ENCODE results near the gene ORM2. TPM values are rescaled to one million over a fixed set of nuclear protein-coding genes. Genes with fewer than 3 reads are reported as not detected.
"Not testable (repeated sequence)": the region's sequence is repeated elsewhere in the genome, so short reads cannot be mapped to it uniquely, and the experiment has no call there.

Gene ORM2
- total RNA-seq (not detected), polyA plus RNA-seq (not detected), total RNA-seq (not detected)

- H3K9me3 Mint-ChIP-seq; H3K27me3 Mint-ChIP-seq; POLR2A ChIA-PET; ATAC-seq; H3K36me3 ChIP-seq (ENCODE audit: control insufficient read depth in 2 of 3, insufficient read depth in 3 of 3, low read length in 3 of 3); H3K4me3 ChIP-seq (ENCODE audit: low read length); H3K36me3 Mint-ChIP-seq; CTCF ChIA-PET; H3K9me3 ChIP-seq (ENCODE audit: control insufficient read depth in 2 of 3, low read length in 3 of 3); H3K4me1 ChIP-seq (ENCODE audit: control insufficient read depth in 2 of 2, insufficient read depth in 2 of 2, low read length in 2 of 2); DNase-seq; H3K27me3 ChIP-seq (ENCODE audit: control insufficient read depth in 2 of 2, insufficient read depth in 2 of 2, low read length in 2 of 2): not testable (repeated sequence)
- peak within 1 kb of the TSS; percentile 38 to 88 (median 79) for H3K27ac Mint-ChIP-seq
- intact Hi-C loops (cut with micrococcal nuclease) = loop anchor here in 1 of 2 donors (10.0 kb wide), 1 partner anchor 325 kb away; the partner anchor contains the start of gene TEX53
- peak within 1 kb of the TSS; percentile 45 for H3K27ac ChIP-seq (ENCODE audit: low read depth, low read length)
- peak within 1 kb of the TSS in 1 of 10 donors; percentile 63 for H3K4me3 Mint-ChIP-seq
- H3K4me1 Mint-ChIP-seq = peaks cover 0 to 22% (median 9%) of the 10 kb centered on the region in 7 donors
Observed at GRCh38 chr9:114329625-114330022, at the start of gene ORM2. TSS of gene ORM2 (plus strand) at chr9:114329869. CDS start at chr9:114329905, 36 bp downstream.

GRCh38 chr9:114280636-114281472, 48.8 kb upstream of the ORM2 start:
- intact Hi-C loops (cut with micrococcal nuclease) = no loop called here
- H3K27ac ChIP-seq (ENCODE audit: low read depth, low read length) = no peak overlapping the region
- no peaks in the 10 kb centered on the region for H3K9me3 ChIP-seq (ENCODE audit: control insufficient read depth in 2 of 3, low read length in 3 of 3)
- no peaks in the 10 kb centered on the region for H3K27me3 ChIP-seq (ENCODE audit: control insufficient read depth in 2 of 2, insufficient read depth in 2 of 2, low read length in 2 of 2)
- CTCF ChIA-PET = no interaction called here
- DNase-seq (no peak), ATAC-seq (no peak)
- no peaks in the 10 kb centered on the region for H3K4me1 ChIP-seq (ENCODE audit: control insufficient read depth in 2 of 2, insufficient read depth in 2 of 2, low read length in 2 of 2)
- Mint-ChIP-seq H3K27ac (no peak overlapping the region), H3K4me3 (no peak overlapping the region), H3K27me3 (peaks cover 0 to under 1% (median 0%) of the 10 kb centered on the region in 5 donors), H3K36me3 (no peaks in the 10 kb centered on the region), H3K9me3 (peaks cover 0 to 4% (median 0%) of the 10 kb centered on the region in 11 donors), H3K4me1 (peaks cover 0 to 2% (median 0%) of the 10 kb centered on the region in 7 donors)
- POLR2A ChIA-PET = no interaction called here
- no peaks in the 10 kb centered on the region for H3K36me3 ChIP-seq (ENCODE audit: control insufficient read depth in 2 of 3, insufficient read depth in 3 of 3, low read length in 3 of 3)
- no peak overlapping the region for H3K4me3 ChIP-seq (ENCODE audit: low read length)

GRCh38 chr9:114281473-114282103, 48.1 kb upstream of the ORM2 start:
- Histone ChIP-seq H3K4me1 (ENCODE audit: control insufficient read depth in 2 of 2, insufficient read depth in 2 of 2, low read length in 2 of 2) (no peaks in the 10 kb centered on the region), H3K4me3 (ENCODE audit: low read length) (no peak overlapping the region), H3K27me3 (ENCODE audit: control insufficient read depth in 2 of 2, insufficient read depth in 2 of 2, low read length in 2 of 2) (no peaks in the 10 kb centered on the region), H3K9me3 (ENCODE audit: control insufficient read depth in 2 of 3, low read length in 3 of 3) (no peaks in the 10 kb centered on the region), H3K36me3 (ENCODE audit: control insufficient read depth in 2 of 3, insufficient read depth in 3 of 3, low read length in 3 of 3) (no peaks in the 10 kb centered on the region), H3K27ac (ENCODE audit: low read depth, low read length) (no peak overlapping the region)
- Mint-ChIP-seq H3K27me3 (peaks cover 0 to 3% (median 0%) of the 10 kb centered on the region in 5 donors), H3K4me1 (peaks cover 0 to 2% (median 0%) of the 10 kb centered on the region in 7 donors), H3K9me3 (peaks cover 0 to 4% (median 0%) of the 10 kb centered on the region in 11 donors), H3K27ac (no peak overlapping the region), H3K4me3 (no peak overlapping the region), H3K36me3 (no peaks in the 10 kb centered on the region)
- ATAC-seq = no peak
- DNase-seq = no peak
- intact Hi-C loops (cut with micrococcal nuclease) = no loop called here
- ChIA-PET CTCF (no interaction called here), POLR2A (no interaction called here)

- Mint-ChIP-seq H3K4me3 (no peak overlapping the region), H3K27me3 (peaks cover 0 to 3% (median 0%) of the 10 kb centered on the region in 5 donors), H3K27ac (no peak overlapping the region), H3K4me1 (peaks cover 0 to 2% (median 0%) of the 10 kb centered on the region in 7 donors), H3K9me3 (peaks cover 0 to 4% (median 0%) of the 10 kb centered on the region in 11 donors), H3K36me3 (no peaks in the 10 kb centered on the region)
- H3K4me3 ChIP-seq (ENCODE audit: low read length) = no peak overlapping the region
- ATAC-seq (no peak), DNase-seq (no peak)
- ChIA-PET POLR2A (no interaction called here), CTCF (no interaction called here)
- H3K27ac ChIP-seq (ENCODE audit: low read depth, low read length) = no peak overlapping the region
- intact Hi-C loops (cut with micrococcal nuclease) = no loop called here
- H3K27me3 ChIP-seq (ENCODE audit: control insufficient read depth in 2 of 2, insufficient read depth in 2 of 2, low read length in 2 of 2) = no peaks in the 10 kb centered on the region
- H3K36me3 ChIP-seq (ENCODE audit: control insufficient read depth in 2 of 3, insufficient read depth in 3 of 3, low read length in 3 of 3) = no peaks in the 10 kb centered on the region
- no peaks in the 10 kb centered on the region for H3K4me1 ChIP-seq (ENCODE audit: control insufficient read depth in 2 of 2, insufficient read depth in 2 of 2, low read length in 2 of 2)
- H3K9me3 ChIP-seq (ENCODE audit: control insufficient read depth in 2 of 3, low read length in 3 of 3) = no peaks in the 10 kb centered on the region
Observed at GRCh38 chr9:114282104-114282485, 47.6 kb upstream of the ORM2 start.

- Mint-ChIP-seq H3K27ac (peak overlapping the region in 1 of 9 donors; percentile 41), H3K27me3 (peaks cover 0 to 3% (median 0%) of the 10 kb centered on the region in 5 donors), H3K4me3 (no peak overlapping the region), H3K4me1 (peaks cover 0 to 2% (median 0%) of the 10 kb centered on the region in 7 donors), H3K36me3 (no peaks in the 10 kb centered on the region), H3K9me3 (peaks cover 0 to 4% (median 0%) of the 10 kb centered on the region in 11 donors)
- Histone ChIP-seq H3K27me3 (ENCODE audit: control insufficient read depth in 2 of 2, insufficient read depth in 2 of 2, low read length in 2 of 2) (no peaks in the 10 kb centered on the region), H3K27ac (ENCODE audit: low read depth, low read length) (no peak overlapping the region), H3K36me3 (ENCODE audit: control insufficient read depth in 2 of 3, insufficient read depth in 3 of 3, low read length in 3 of 3) (no peaks in the 10 kb centered on the region), H3K4me3 (ENCODE audit: low read length) (no peak overlapping the region), H3K9me3 (ENCODE audit: control insufficient read depth in 2 of 3, low read length in 3 of 3) (no peaks in the 10 kb centered on the region), H3K4me1 (ENCODE audit: control insufficient read depth in 2 of 2, insufficient read depth in 2 of 2, low read length in 2 of 2) (no peaks in the 10 kb centered on the region)
- intact Hi-C loops (cut with micrococcal nuclease) = no loop called here
- DNase-seq (no peak), ATAC-seq (no peak)
- POLR2A ChIA-PET = no interaction called here
- CTCF ChIA-PET = no interaction called here
Observed at GRCh38 chr9:114282507-114282906, 47.2 kb upstream of the ORM2 start.

DNA sequence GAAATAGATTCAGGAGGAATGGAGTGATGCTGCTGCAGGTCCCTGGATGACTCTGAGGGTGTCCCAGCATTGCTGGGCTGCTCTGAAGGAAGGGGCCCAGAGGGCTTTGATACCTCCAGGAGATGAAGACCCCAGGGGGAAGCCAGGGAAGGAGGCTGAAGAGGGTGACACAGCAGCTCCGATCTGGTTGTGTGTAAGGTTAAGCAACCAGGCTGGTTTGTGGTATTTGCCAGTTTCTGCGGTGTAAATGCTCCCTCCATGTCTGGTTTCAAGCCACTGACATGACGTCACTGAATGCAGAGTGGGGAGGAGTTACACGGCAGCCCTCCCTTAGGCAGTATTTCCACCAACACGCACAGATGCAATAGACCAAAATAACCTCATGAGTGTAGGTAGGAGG, 46.7 kb upstream of the ORM2 start:
- Mint-ChIP-seq H3K4me1 (peaks cover 0 to 2% (median 0%) of the 10 kb centered on the region in 7 donors), H3K4me3 (no peak overlapping the region), H3K9me3 (peaks cover 0 to 4% (median 0%) of the 10 kb centered on the region in 11 donors), H3K36me3 (no peaks in the 10 kb centered on the region), H3K27ac (no peak overlapping the region), H3K27me3 (peaks cover 0 to 3% (median 0%) of the 10 kb centered on the region in 5 donors)
- H3K27ac ChIP-seq (ENCODE audit: low read depth, low read length) = no peak overlapping the region
- no peaks in the 10 kb centered on the region for H3K27me3 ChIP-seq (ENCODE audit: control insufficient read depth in 2 of 2, insufficient read depth in 2 of 2, low read length in 2 of 2)
- POLR2A ChIA-PET = no interaction called here
- H3K4me1 ChIP-seq (ENCODE audit: control insufficient read depth in 2 of 2, insufficient read depth in 2 of 2, low read length in 2 of 2) = no peaks in the 10 kb centered on the region
- H3K9me3 ChIP-seq (ENCODE audit: control insufficient read depth in 2 of 3, low read length in 3 of 3) = no peaks in the 10 kb centered on the region
- DNase-seq = no peak
- H3K4me3 ChIP-seq (ENCODE audit: low read length) = no peak overlapping the region
- CTCF ChIA-PET = no interaction called here
- no peaks in the 10 kb centered on the region for H3K36me3 ChIP-seq (ENCODE audit: control insufficient read depth in 2 of 3, insufficient read depth in 3 of 3, low read length in 3 of 3)
- intact Hi-C loops (cut with micrococcal nuclease) = no loop called here
- no peak for ATAC-seq

All from naive thymus-derived CD4-positive, alpha-beta T cell (primary cell).